ENCODE data around the gene ITGA2. TPM values are rescaled to one million over a fixed set of nuclear protein-coding genes. Genes with fewer than 3 reads are reported as not detected.

ITGA2 gene
- total RNA-seq, 1 experiment from 2014 or later, result 36.6 TPM

GRCh38 chr5:53076014-53076583 lies 86.9 kb downstream of the ITGA2 start:
- Histone ChIP-seq H3K9ac (ENCODE audit: low read length) (no peak overlapping the region), H3K27me3 (ENCODE audit: insufficient read depth, low read length) (no peaks in the 10 kb centered on the region), H3K4me1 (ENCODE audit: control insufficient read depth in 1 of 2, insufficient read depth in 2 of 2, low read length in 2 of 2) (no peaks in the 10 kb centered on the region), H3K9me3 (ENCODE audit: control insufficient read depth in 1 of 2, insufficient read depth in 1 of 2, low read depth in 1 of 2, low read length in 2 of 2) (no peaks in the 10 kb centered on the region), H3K27ac (ENCODE audit: low read depth, low read length) (no peak overlapping the region), H3K4me3 (replicated peaks in 1 of 2; ENCODE audit: low read depth in 1 of 2, low read length in 2 of 2) (no peak overlapping the region), H2AFZ (ENCODE audit: low read depth, low read length, poor library complexity, severe bottlenecking) (no peak overlapping the region), H3K79me2 (ENCODE audit: insufficient read depth, low read length) (no peaks in the 10 kb centered on the region), H3K36me3 (ENCODE audit: control insufficient read depth in 1 of 2, insufficient read depth in 2 of 2, low read length in 2 of 2) (peaks cover 23 to 78% of the 10 kb centered on the region in 2 experiments; a peak in 3 of 4 replicates), H3K9me2 (ENCODE audit: insufficient read depth) (no peaks in the 10 kb centered on the region), H3K4me2 (ENCODE audit: low read length) (no peak overlapping the region), H4K20me1 (ENCODE audit: insufficient read depth) (no peaks in the 10 kb centered on the region)
- POLR2A ChIA-PET, result no interaction called here
- RAD21 ChIA-PET (ENCODE audit: low non-redundant PET in 1 of 2, low total read pairs in 2 of 2, uncharacterized antibody in 2 of 2, unreplicated experiment in 2 of 2), result no interaction called here
- ATAC-seq (no peak), DNase-seq (ENCODE audit: low read depth, low spot score) (no peak)
- BruUV-seq (replicated peaks), result no TSS peak
- CTCF ChIA-PET, result no interaction called here
- intact Hi-C loops (cut with micrococcal nuclease), result no loop called here
- no peak for TF ChIP-seq REST (IDR thresholded peaks at IDR 0.05; ENCODE audit: low read depth)
- TF ChIP-seq POLR2A (IDR thresholded peaks at IDR 0.05; ENCODE audit: borderline replicate concordance, extremely low read depth, insufficient read depth, insufficient read length), result no peak
- TF ChIP-seq, protein P1, sequence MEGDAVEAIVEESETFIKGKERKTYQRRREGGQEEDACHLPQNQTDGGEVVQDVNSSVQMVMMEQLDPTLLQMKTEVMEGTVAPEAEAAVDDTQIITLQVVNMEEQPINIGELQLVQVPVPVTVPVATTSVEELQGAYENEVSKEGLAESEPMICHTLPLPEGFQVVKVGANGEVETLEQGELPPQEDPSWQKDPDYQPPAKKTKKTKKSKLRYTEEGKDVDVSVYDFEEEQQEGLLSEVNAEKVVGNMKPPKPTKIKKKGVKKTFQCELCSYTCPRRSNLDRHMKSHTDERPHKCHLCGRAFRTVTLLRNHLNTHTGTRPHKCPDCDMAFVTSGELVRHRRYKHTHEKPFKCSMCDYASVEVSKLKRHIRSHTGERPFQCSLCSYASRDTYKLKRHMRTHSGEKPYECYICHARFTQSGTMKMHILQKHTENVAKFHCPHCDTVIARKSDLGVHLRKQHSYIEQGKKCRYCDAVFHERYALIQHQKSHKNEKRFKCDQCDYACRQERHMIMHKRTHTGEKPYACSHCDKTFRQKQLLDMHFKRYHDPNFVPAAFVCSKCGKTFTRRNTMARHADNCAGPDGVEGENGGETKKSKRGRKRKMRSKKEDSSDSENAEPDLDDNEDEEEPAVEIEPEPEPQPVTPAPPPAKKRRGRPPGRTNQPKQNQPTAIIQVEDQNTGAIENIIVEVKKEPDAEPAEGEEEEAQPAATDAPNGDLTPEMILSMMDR (IDR thresholded peaks at IDR 0.05 in 2 of 3, conservative IDR thresholded peaks at IDR 0.05 in 1 of 3; ENCODE audit: borderline replicate concordance in 1 of 3, insufficient read depth in 1 of 3, low read depth in 2 of 3, low read length in 2 of 3), result no peak
- TF ChIP-seq FOSL1 (IDR thresholded peaks at IDR 0.05; ENCODE audit: low read depth), result no peak
- TF ChIP-seq SRF (IDR thresholded peaks at IDR 0.05; ENCODE audit: low read depth), result no peak
- no peak for TF ChIP-seq EGR1 (IDR thresholded peaks at IDR 0.05; ENCODE audit: low read depth)
- TF ChIP-seq ELF1 (IDR thresholded peaks at IDR 0.05; ENCODE audit: borderline replicate concordance, low read depth), result no peak
- TF ChIP-seq JUND (IDR thresholded peaks at IDR 0.05), result no peak
- no peak for TF ChIP-seq ZNF274 (IDR thresholded peaks at IDR 0.05; ENCODE audit: low read depth, low read length)
- TF ChIP-seq ATF3 (IDR thresholded peaks at IDR 0.05), result no peak
- no peak for TF ChIP-seq ZFX (IDR thresholded peaks at IDR 0.05)
- no peak for TF ChIP-seq ZBTB33 (IDR thresholded peaks at IDR 0.05; ENCODE audit: extremely low read depth, insufficient replicate concordance, low read length)
- TF ChIP-seq TCF7L2 (IDR thresholded peaks at IDR 0.05; ENCODE audit: borderline replicate concordance, extremely low read depth, insufficient read depth, insufficient read length), result no peak
- no peak for TF ChIP-seq EZH2phosphoT487 (IDR thresholded peaks at IDR 0.05; ENCODE audit: borderline replicate concordance)
- no peak for TF ChIP-seq CEBPB (IDR thresholded peaks at IDR 0.05; ENCODE audit: low read depth)
- no peak for TF ChIP-seq EZH2 (IDR thresholded peaks at IDR 0.05)
- TF ChIP-seq, protein P2, sequence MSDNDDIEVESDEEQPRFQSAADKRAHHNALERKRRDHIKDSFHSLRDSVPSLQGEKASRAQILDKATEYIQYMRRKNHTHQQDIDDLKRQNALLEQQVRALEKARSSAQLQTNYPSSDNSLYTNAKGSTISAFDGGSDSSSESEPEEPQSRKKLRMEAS (IDR thresholded peaks at IDR 0.05), result no peak
- TF ChIP-seq RAD21 (IDR thresholded peaks at IDR 0.05; ENCODE audit: low read depth), result no peak
